Vagina (tissue), 2 donors: ENCODE results near the gene RC3H2.

ENCODE experiments used
- CTCF ChIP-seq, 3 experiments: fragments of 450-650 bp in 2 of 3; fragments of 200-600 bp in 1 of 3; sonication (generic) in 1 of 3; IDR thresholded peaks; one replicate each; pipeline ENCODE4 v1.5.1; 2017 to 2019; ENCODE audit warnings: antibody characterized with exemption in 3 of 3, mild to moderate bottlenecking in 2 of 3, moderate library complexity in 2 of 3
- POLR2A ChIP-seq, 2 donors: fragments of 450-650 bp; IDR thresholded peaks; one replicate each; pipeline ENCODE4 v1.6.1; 2017; ENCODE audit warnings: antibody characterized with exemption in 2 of 2, mild to moderate bottlenecking in 2 of 2, moderate library complexity in 2 of 2

GRCh38 chr9:122939601-122940000 lies 34.4 kb upstream of the RC3H2 start:
- TF ChIP-seq POLR2A (IDR thresholded peaks at IDR 0.05) (no peak), CTCF (IDR thresholded peaks at IDR 0.05) (no peak)
